Ishikawa (cell line): ENCODE results near the gene SPOP.

ENCODE experiments used
- CEBPB ChIP-seq: IDR thresholded peaks from 2 replicates; pipeline ENCODE4 v1.6.1; 2012
- CREB1 ChIP-seq: IDR thresholded peaks from 2 replicates; pipeline ENCODE4 v1.6.1; 2012; ENCODE audit warnings: low read depth
- EGR1 ChIP-seq: IDR thresholded peaks from 2 replicates; pipeline ENCODE4 v1.6.1; 2012
- FOXM1 ChIP-seq: IDR thresholded peaks from 2 replicates; pipeline ENCODE4 v1.6.1; 2012; ENCODE audit warnings: low read depth, borderline replicate concordance
- NFIC ChIP-seq: IDR thresholded peaks from 2 replicates; pipeline ENCODE4 v1.6.1; 2012
- RAD21 ChIP-seq: IDR thresholded peaks from 2 replicates; pipeline ENCODE4 v1.6.1; 2012; ENCODE audit warnings: low read depth
- TAF1 ChIP-seq: IDR thresholded peaks from 2 replicates; pipeline ENCODE4 v1.6.1; 2012; ENCODE audit warnings: low read depth, mild to moderate bottlenecking
- TCF12 ChIP-seq: IDR thresholded peaks from 2 replicates; pipeline ENCODE4 v1.6.1; 2012; ENCODE audit warnings: low read depth
- TEAD4 ChIP-seq: IDR thresholded peaks from 2 replicates; pipeline ENCODE4 v1.6.1; 2012
- YY1 ChIP-seq: IDR thresholded peaks from 2 replicates; pipeline ENCODE4 v1.6.1; 2012; ENCODE audit warnings: low read depth
- ZBTB7A ChIP-seq: IDR thresholded peaks from 2 replicates; pipeline ENCODE4 v1.6.1; 2012; ENCODE audit warnings: low read depth
- TF ChIP-seq, protein P1 (sequence below): IDR thresholded peaks from 2 replicates; pipeline ENCODE4 v1.6.1; 2012
- TF ChIP-seq, protein P2 (sequence below): IDR thresholded peaks from 2 replicates; pipeline ENCODE4 v1.6.1; 2012

DNA sequence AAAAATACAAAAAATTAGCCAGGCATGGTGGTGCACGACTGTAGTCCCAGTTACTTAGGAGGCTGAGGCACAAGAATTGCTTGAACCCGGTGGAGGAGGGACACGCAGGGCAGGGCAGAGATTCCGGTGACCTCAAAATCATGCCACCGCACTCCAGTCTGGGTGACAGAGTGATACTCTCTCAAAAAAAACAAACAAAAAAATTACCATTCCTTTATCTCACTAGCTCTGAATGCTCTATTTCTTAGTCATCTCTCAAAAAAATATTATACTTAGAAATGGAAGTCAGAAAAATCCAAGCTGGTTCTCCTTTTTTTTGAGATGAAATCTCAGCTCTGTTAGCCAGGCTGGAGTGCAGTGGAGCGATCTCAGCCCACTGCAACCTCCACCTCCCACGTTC lies 40.8 kb downstream of the SPOP start:
- no peak for TF ChIP-seq TEAD4
- TF ChIP-seq YY1 = no peak
- TF ChIP-seq, protein P1, sequence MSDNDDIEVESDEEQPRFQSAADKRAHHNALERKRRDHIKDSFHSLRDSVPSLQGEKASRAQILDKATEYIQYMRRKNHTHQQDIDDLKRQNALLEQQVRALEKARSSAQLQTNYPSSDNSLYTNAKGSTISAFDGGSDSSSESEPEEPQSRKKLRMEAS = no peak
- no peak for TF ChIP-seq NFIC
- no peak for TF ChIP-seq TAF1
- no peak for TF ChIP-seq CREB1
- TF ChIP-seq, protein P2, sequence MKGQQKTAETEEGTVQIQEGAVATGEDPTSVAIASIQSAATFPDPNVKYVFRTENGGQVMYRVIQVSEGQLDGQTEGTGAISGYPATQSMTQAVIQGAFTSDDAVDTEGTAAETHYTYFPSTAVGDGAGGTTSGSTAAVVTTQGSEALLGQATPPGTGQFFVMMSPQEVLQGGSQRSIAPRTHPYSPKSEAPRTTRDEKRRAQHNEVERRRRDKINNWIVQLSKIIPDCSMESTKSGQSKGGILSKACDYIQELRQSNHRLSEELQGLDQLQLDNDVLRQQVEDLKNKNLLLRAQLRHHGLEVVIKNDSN = no peak
- no peak for TF ChIP-seq CEBPB
- no peak for TF ChIP-seq FOXM1
- TF ChIP-seq TCF12 = no peak
- no peak for TF ChIP-seq RAD21
- no peak for TF ChIP-seq ZBTB7A
- no peak for TF ChIP-seq EGR1
